ENCODE data around the gene NEO1.

The NEO1 gene

DNA sequence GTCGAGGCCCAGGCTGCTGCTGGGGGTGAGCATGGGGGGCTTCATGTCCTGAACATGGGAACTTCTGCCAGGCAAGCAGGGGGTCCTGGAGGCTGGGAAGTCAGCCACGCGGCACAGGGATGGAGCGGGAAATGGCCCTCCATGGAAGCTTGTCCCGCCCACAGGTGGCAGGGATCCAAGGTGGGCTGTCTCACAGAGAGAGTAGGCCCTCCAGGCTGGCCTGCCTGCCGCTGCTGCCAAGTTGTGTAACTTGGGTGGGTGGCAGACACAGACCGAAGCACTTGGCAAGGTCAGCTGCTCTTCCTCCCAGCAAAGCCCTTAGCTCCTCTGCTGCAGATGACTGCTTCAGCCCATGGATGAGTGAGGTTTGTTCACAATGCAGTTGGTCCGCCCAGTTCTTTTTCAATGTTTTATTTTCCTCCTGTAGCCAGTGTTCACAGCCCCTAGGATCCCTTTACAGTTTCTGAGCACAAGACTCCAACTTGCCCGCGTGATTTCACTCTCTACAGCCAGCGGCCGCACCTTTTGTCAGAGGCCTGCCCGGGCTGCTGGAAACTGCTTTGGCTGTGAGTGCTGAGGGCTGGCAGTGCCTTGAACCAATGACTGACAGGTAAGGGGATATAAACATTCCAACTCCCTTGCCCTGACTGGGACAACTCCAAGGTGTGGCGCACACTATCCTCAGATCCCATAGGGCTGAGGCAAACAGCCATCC, 289.8 kb downstream of the NEO1 start:
- FAIRE-seq (no peak), DNase-seq (ENCODE audit: insufficient read length) (no peak)
- no peak for TF ChIP-seq TAF1 (IDR thresholded peaks at IDR 0.05; ENCODE audit: borderline replicate concordance, low read depth, low read length)

DNA sequence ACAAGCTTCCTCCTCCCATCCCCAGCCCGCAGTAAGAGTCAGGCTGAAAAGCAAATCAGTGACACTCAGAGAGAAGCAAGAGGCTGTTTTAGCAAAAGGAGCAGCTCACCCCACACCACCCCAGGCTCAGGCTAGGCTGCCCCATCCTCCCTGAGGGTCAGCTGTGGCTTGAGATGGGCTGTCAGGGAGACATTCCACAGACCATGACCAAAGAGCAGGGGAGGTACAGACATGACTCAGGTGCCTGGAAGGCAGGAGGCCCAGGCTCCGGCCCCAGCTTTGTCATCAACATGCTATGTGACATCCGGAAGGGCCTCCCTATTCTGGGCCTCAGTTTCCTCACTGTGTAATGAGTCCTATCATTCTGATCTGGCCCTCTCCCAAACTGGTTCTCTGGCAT, 291.8 kb downstream of the NEO1 start:
- FAIRE-seq (no peak), DNase-seq (ENCODE audit: insufficient read length) (no peak)
- no peak for TF ChIP-seq TAF1 (IDR thresholded peaks at IDR 0.05; ENCODE audit: borderline replicate concordance, low read depth, low read length)

DNA sequence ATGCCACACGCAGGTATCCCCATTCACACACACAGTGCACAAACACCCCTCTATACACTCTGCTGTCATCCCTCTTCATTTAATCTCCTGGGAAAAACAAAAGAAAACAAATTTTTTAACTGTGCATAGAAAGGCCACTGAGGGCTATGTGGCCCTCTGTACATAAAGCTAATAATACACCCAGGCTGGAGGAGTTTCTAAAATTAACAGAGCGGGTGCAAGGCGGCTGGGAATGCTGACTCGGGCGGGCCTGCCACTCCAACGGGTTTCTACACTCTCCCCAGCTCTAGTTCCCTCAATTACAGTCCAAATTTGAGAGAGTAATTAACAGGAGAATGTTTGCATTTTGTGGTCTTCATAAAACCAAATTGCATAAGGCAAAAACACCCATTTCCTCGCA, 293.4 kb downstream of the NEO1 start:
- TF ChIP-seq TAF1 (IDR thresholded peaks at IDR 0.05; ENCODE audit: borderline replicate concordance, low read depth, low read length), result no peak
- no peak for TF ChIP-seq POLR2AphosphoS5 (IDR thresholded peaks at IDR 0.05; ENCODE audit: low read depth, low read length)
- TF ChIP-seq POLR2A (IDR thresholded peaks at IDR 0.05; ENCODE audit: low read depth, low read length), result no peak
- no peak for FAIRE-seq
- DNase-seq (ENCODE audit: insufficient read length), result no peak

DNA sequence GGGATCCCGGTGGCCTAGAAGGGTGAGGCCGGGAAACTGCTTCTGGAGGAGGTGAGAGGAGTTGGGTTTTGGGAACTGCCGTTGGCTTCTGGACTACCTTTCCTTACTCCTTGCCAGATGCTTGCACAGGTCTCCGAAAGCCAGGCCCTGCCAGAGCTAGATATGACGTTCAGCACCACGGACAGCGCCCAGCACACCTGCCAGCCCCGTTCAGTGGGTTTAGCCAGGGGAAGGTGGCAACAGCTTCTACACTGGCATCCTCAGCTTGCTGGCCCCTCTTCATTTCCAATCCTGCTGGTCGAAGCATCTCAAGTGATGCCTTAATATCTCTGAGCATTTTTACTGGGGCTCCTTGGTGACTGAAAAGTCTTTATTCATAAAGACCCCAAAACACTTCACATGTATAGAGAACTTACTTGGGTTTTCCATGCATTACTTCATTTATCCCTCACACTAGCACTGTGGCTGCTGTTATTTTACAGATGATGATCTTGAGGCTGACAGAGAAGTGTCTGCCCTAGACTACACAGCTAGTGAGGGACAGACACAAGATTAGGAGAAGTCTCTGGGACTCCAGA, 294.6 kb downstream of the NEO1 start:
- FAIRE-seq (no peak), DNase-seq (ENCODE audit: insufficient read length) (no peak)
- TF ChIP-seq POLR2AphosphoS5 (IDR thresholded peaks at IDR 0.05; ENCODE audit: low read depth, low read length) (no peak), POLR2A (IDR thresholded peaks at IDR 0.05; ENCODE audit: low read depth, low read length) (no peak), TAF1 (IDR thresholded peaks at IDR 0.05; ENCODE audit: borderline replicate concordance, low read depth, low read length) (no peak)

DNA sequence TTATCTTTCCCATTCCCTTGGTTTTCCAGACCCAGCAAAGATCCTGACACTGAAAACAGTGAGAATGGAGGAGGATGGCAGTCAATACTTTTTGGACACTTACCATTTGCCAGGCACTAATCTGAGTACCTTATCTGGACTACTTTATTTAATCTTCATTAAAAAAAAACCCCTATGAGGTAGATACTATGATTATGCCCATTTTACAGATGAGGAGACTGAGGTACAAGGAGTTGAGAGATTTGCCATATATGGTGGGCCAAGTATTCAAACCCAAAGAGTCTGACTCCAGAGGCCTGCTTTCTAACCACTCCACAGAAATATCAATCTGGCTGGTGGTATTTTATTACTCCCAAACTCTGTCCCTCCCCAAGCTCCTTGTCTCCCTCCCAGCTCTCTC, 296.9 kb downstream of the NEO1 start:
- FAIRE-seq, result no peak
- TF ChIP-seq POLR2AphosphoS5 (IDR thresholded peaks at IDR 0.05; ENCODE audit: low read depth, low read length) (no peak), POLR2A (IDR thresholded peaks at IDR 0.05; ENCODE audit: low read depth, low read length) (no peak), TAF1 (IDR thresholded peaks at IDR 0.05; ENCODE audit: borderline replicate concordance, low read depth, low read length) (no peak)
- no peak for DNase-seq (ENCODE audit: insufficient read length)

DNA sequence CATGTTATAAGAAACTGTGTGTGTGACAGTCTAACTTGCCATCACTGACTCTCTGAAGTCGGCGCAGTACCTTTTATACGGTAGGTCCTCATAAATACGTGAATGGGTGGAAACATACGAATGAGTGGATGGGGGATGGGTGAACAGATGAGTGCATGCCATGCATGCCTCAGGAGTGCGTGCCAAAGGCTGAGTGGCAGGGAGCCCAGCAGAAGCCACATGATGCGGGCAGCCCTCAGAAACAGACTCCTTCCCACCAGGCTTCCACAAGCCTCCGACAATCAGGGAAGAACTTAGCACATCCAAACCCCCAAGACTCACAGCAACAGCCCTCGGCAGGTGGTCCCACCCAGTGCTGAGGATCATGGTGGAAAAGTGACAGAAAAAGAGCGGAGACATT, 299.8 kb downstream of the NEO1 start:
- FAIRE-seq, result no peak
- TF ChIP-seq POLR2A (IDR thresholded peaks at IDR 0.05; ENCODE audit: low read depth, low read length) (no peak), POLR2AphosphoS5 (IDR thresholded peaks at IDR 0.05; ENCODE audit: low read depth, low read length) (no peak), TAF1 (IDR thresholded peaks at IDR 0.05; ENCODE audit: borderline replicate concordance, low read depth, low read length) (no peak)
- no peak for DNase-seq (ENCODE audit: insufficient read length)

DNA sequence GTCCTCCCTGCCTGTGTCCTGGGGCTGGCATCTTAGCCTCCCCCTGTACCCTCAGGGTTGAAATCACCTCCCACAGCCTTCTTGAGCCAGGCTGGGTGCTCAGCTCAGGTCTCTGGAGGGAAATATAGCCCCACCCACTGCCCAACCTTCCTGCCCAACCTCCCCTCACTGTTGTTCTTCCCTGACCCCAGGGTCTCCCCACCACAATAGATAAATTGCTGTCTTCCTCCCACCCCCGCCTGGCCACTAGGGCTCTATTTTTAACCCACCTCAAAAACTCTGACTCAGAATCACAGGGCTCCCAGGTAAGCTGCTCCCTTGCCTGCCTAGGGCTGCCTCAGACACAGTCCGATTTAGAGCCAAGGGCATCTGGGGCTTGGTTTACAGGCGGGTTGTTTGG, 301.5 kb downstream of the NEO1 start:
- FAIRE-seq, result no peak

DNA sequence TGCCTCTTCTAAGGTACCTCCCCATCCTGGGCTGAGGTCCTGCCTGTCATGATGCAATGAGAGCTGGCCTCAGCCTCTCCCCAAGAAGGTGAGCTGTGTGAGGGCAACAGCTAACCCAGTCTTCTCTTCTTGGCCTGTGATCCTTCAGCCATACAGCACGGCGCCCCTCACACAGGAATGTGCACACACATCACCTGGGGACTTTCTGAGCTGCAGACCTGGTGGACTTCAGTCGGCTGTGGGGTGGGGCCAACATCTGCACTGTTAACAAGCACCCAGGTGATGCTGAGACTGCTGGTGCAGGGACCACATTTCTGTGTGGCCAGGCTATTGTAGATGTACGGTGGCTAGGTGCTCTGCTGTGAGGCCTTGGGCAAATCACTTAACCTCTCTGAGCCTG, 302.0 kb downstream of the NEO1 start:
- no peak for DNase-seq (ENCODE audit: insufficient read length)
- FAIRE-seq, result no peak
- TF ChIP-seq POLR2A (IDR thresholded peaks at IDR 0.05; ENCODE audit: low read depth, low read length), result no peak
- no peak for TF ChIP-seq TAF1 (IDR thresholded peaks at IDR 0.05; ENCODE audit: borderline replicate concordance, low read depth, low read length)
- TF ChIP-seq POLR2AphosphoS5 (IDR thresholded peaks at IDR 0.05; ENCODE audit: low read depth, low read length), result no peak

More for the DNA sequence above, 301.5 kb downstream of the NEO1 start:
- TF ChIP-seq POLR2AphosphoS5 (IDR thresholded peaks at IDR 0.05; ENCODE audit: low read depth, low read length) (no peak), POLR2A (IDR thresholded peaks at IDR 0.05; ENCODE audit: low read depth, low read length) (no peak), TAF1 (IDR thresholded peaks at IDR 0.05; ENCODE audit: borderline replicate concordance, low read depth, low read length) (no peak)
- DNase-seq (ENCODE audit: insufficient read length), result no peak

Data from GM12892 (cell line).